PC-3 (cell line): ENCODE measurements around the gene EDIL3. TPM values are rescaled to one million over a fixed set of nuclear protein-coding genes. Genes with fewer than 3 reads are reported as not detected.

Experiments used
- ATAC-seq: fragments of 200-7000 bp; cut with Tn5 transposase; 2 replicates; pipeline ENCODE4 v1.9.1; 2020; ENCODE audit warnings: mild to moderate bottlenecking, moderate library complexity
- BruUV-seq: library from RNA; stranded (reverse); fragments of 400-500 nt; replicated peaks from 2 replicates; lab custom pipeline; 2021; lab: Mats Ljungman, UMichigan
- CTCF ChIA-PET: fragments of 300-600 bp; sonication (Branson Sonifier 250); formaldehyde crosslinking; loops from one replicate; lab custom pipeline; 2022; ENCODE audit warnings: antibody characterized with exemption; lab: Charles Lee
- POLR2A ChIA-PET: fragments of 300-600 bp; sonication (Branson Sonifier 250); formaldehyde crosslinking; loops from one replicate; lab custom pipeline; 2022; ENCODE audit warnings: antibody characterized with exemption; ENCODE audit not compliant: unreplicated experiment; lab: Charles Lee
- DNase-seq: peaks from one replicate; pipeline ENCODE4 v3.0.0-alpha.2; 2015
- H2AFZ ChIP-seq: fragments of 300-600 bp; sonication (generic); 2 replicates; pipeline ENCODE4 v1.6.0; 2016; ENCODE audit warnings: antibody characterized with exemption, low read length
- H3F3A ChIP-seq: fragments of 300-600 bp; sonication (generic); one replicate; pipeline ENCODE4 v1.6.0; 2017; ENCODE audit warnings: antibody characterized with exemption, low read length, control low read depth, mild to moderate bottlenecking; ENCODE audit not compliant: unreplicated experiment
- H3K27ac ChIP-seq: fragments of 300-600 bp; sonication (generic); 2 replicates; pipeline ENCODE4 v1.5.1; 2016; ENCODE audit warnings: mild to moderate bottlenecking, low read length
- H3K27me3 ChIP-seq: fragments of 300-600 bp; sonication (generic); 2 replicates; pipeline ENCODE4 v1.6.1; 2016; ENCODE audit warnings: low read length, mixed read lengths
- H3K36me3 ChIP-seq: fragments of 300-600 bp; sonication (generic); 2 replicates; pipeline ENCODE4 v1.6.1; 2016; ENCODE audit warnings: low read depth, mixed run types, low read length, mixed read lengths
- H3K4me1 ChIP-seq: fragments of 300-600 bp; sonication (generic); 2 replicates; pipeline ENCODE4 v1.5.1; 2016; ENCODE audit warnings: low read length; ENCODE audit not compliant: insufficient read depth
- H3K4me2 ChIP-seq: fragments of 300-600 bp; sonication (generic); 2 replicates; pipeline ENCODE4 v1.6.0; 2016; ENCODE audit warnings: low read length
- H3K4me3 ChIP-seq: fragments of 300-600 bp; sonication (generic); 2 replicates; pipeline ENCODE4 v1.5.1; 2016; ENCODE audit warnings: mild to moderate bottlenecking, low read length, mixed read lengths
- H3K79me2 ChIP-seq: fragments of 300-600 bp; sonication (generic); 2 replicates; pipeline ENCODE4 v1.6.1; 2017; ENCODE audit warnings: low read length, mixed read lengths
- H3K9ac ChIP-seq: fragments of 300-600 bp; sonication (generic); 2 replicates; pipeline ENCODE4 v1.6.0; 2016; ENCODE audit warnings: mild to moderate bottlenecking, low read length
- H3K9me2 ChIP-seq: fragments of 300-600 bp; sonication (generic); replicated peaks from 2 replicates; pipeline ENCODE4 v1.6.1; 2016; ENCODE audit warnings: mixed run types, low read length, mixed read lengths
- H3K9me3 ChIP-seq: fragments of 300-600 bp; sonication (generic); 2 replicates; pipeline ENCODE4 v1.6.1; 2016; ENCODE audit warnings: low read length, mixed read lengths
- H4K20me1 ChIP-seq: fragments of 300-600 bp; sonication (generic); 2 replicates; pipeline ENCODE4 v1.6.1; 2016; ENCODE audit warnings: low read length, mixed read lengths
- CTCF ChIP-seq: fragments of 300-600 bp; sonication (generic); conservative IDR thresholded peaks from 2 replicates; pipeline ENCODE4 v1.5.1; 2017; ENCODE audit warnings: antibody characterized with exemption, low read depth, mild to moderate bottlenecking, low read length
- EZH2 ChIP-seq: fragments of 300-600 bp; sonication (generic); IDR thresholded peaks from one replicate; pipeline ENCODE4 v1.6.1; 2017; ENCODE audit warnings: antibody characterized with exemption, mild to moderate bottlenecking, low read length; ENCODE audit not compliant: unreplicated experiment
- EZH2phosphoT487 ChIP-seq: fragments of 300-600 bp; sonication (generic); IDR thresholded peaks from 2 replicates; pipeline ENCODE4 v1.6.1; 2018; ENCODE audit warnings: mild to moderate bottlenecking, antibody characterized with exemption, low read length, borderline replicate concordance
- intact Hi-C: fragments of 100-400 bp; cut with micrococcal nuclease; formaldehyde crosslinking; loops from 2 replicates; pipeline ENCODE4 v1.9.0; 2023
- total RNA-seq: library from RNA; depleted of rRNA; stranded (reverse); fragments of >200 nt; gene quantifications from 2 replicates; pipeline ENCODE4 v1.2.3, GENCODE V29; 2014

EDIL3 gene
- total RNA-seq, 1 experiment from 2014 or later = 13.8 TPM

- no peaks in the 10 kb centered on the region for H3K9me2 ChIP-seq
- H2AFZ ChIP-seq = no peak overlapping the region
- no peak for TF ChIP-seq EZH2
- TF ChIP-seq EZH2phosphoT487 = no peak
- TF ChIP-seq CTCF = no peak
- peaks cover 6% of the 10 kb centered on the region; the same call in 1 of the 2 replicates for H3K4me1 ChIP-seq
- H4K20me1 ChIP-seq = no peaks in the 10 kb centered on the region
- no peaks in the 10 kb centered on the region for H3K79me2 ChIP-seq
- ChIA-PET CTCF (no interaction called here), POLR2A (no interaction called here)
- ATAC-seq (no peak), DNase-seq (no peak)
- H3K9ac ChIP-seq = no peak overlapping the region
- no peaks in the 10 kb centered on the region for H3K27me3 ChIP-seq
- no peak overlapping the region for H3K27ac ChIP-seq
- intact Hi-C loops = loop anchor here (5.0 kb wide), 1 partner anchor 199 kb away; the partner anchor contains the start of gene HAPLN1
- no peak overlapping the region for H3K4me3 ChIP-seq
- no peak overlapping the region for H3K4me2 ChIP-seq
- no peaks in the 10 kb centered on the region for H3K9me3 ChIP-seq
- BruUV-seq = no TSS peak
- H3F3A ChIP-seq = no peaks in the 10 kb centered on the region
- H3K36me3 ChIP-seq = no peaks in the 10 kb centered on the region
These were observed 462.9 kb downstream of the EDIL3 start for GRCh38 chr5:83921666-83922193.

DNA sequence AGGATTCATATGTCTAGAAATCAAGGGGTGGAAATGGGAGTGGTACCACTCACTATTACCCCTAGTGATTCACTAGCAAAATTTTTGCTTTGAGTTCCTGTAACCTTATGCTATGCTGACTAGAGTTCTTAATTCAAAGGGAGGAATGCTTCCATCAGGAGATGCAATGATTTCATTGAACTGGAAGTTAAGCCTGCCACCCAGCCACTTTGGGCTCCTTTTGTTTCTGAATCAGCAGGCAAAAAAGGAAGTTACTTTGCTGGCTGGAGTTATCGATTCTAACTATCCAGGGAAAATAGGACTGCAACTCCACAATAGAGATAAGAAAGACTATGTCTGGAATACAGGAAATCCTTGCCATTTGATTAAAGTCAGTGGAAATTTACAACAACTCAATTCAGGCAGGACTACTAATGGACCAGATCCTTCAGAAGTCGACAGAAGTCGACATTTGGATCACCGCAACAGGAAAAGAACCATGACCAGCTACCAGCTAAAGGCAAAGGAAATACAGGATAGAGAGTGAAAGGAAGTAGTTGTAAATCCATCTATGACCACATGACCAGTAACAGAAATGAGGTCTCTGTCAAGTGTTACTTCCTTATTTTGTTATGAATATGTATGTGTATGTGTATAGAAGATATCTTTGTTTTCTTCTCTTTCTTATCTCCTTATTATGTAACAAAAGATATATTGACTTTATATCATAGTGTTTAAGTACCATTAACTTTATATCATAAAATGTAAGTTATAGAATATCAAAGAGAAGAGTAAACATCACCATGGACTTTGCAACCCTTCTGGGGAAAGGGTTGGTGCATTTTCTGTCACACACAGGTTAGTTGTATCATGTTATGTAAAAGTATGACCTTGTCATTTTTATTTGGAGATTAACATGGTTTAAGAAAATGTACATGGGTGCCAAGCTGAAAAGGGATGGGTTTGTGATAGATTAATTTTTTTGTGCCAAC lies 465.3 kb downstream of the EDIL3 start:
- Histone ChIP-seq H3K4me1 (no peaks in the 10 kb centered on the region; the same call in 1 of the 2 replicates), H3K9me3 (no peaks in the 10 kb centered on the region), H3F3A (no peaks in the 10 kb centered on the region), H3K36me3 (no peaks in the 10 kb centered on the region), H3K9ac (no peak overlapping the region), H3K4me3 (no peak overlapping the region), H2AFZ (0 out of 2 replicates have a peak overlapping the region, but pooled peaks have one; percentile 26), H3K9me2 (no peaks in the 10 kb centered on the region), H3K27ac (no peak overlapping the region), H3K79me2 (no peaks in the 10 kb centered on the region), H4K20me1 (no peaks in the 10 kb centered on the region), H3K27me3 (no peaks in the 10 kb centered on the region), H3K4me2 (no peak overlapping the region)
- BruUV-seq = no TSS peak
- no peak for TF ChIP-seq EZH2
- no peak for TF ChIP-seq CTCF
- no peak for TF ChIP-seq EZH2phosphoT487
- ATAC-seq = no peak
- DNase-seq = no peak
- intact Hi-C loops = loop anchor here (5.0 kb wide), 1 partner anchor 197 kb away; the partner anchor contains the start of gene HAPLN1
- POLR2A ChIA-PET = no interaction called here
- CTCF ChIA-PET = no interaction called here
